Breast epithelium (tissue), 4 donors: Measurements from ENCODE around the gene FNBP1. TPM values are rescaled to one million over a fixed set of nuclear protein-coding genes. Genes with fewer than 3 reads are reported as not detected.

ENCODE experiments used
- DNase-seq, 2 donors: peaks; one replicate each; pipeline ENCODE4 v3.0.0-alpha.2; 2019; ENCODE audit warnings: low spot score in 2 of 2
- H3K27ac ChIP-seq, 2 donors: fragments of 200-600 bp; sonication (generic) in 1 of 2; one replicate each; pipeline ENCODE4 v1.5.1; 2016 to 2019; ENCODE audit warnings: mild to moderate bottlenecking in 1 of 2
- H3K27me3 ChIP-seq, 2 donors: fragments of 200-600 bp; sonication (generic) in 1 of 2; one replicate each; pipeline versions ENCODE4 v1.5.1 to v1.6.0; 2017 to 2019; ENCODE audit warnings: control low read depth in 1 of 2, mild to moderate bottlenecking in 1 of 2
- H3K36me3 ChIP-seq: fragments of 200-600 bp; one replicate; pipeline ENCODE4 v1.5.1; 2019
- H3K4me1 ChIP-seq, 2 donors: fragments of 200-600 bp; sonication (generic); one replicate each; pipeline ENCODE4 v1.5.1; 2016 to 2019; ENCODE audit warnings: control low read depth in 1 of 2
- H3K4me3 ChIP-seq, 3 donors: fragments of 200-600 bp; sonication (generic); 1 replicate in 2 of 3; 2 replicates in 1 of 3; pipeline ENCODE4 v1.5.1; 2016 to 2019; ENCODE audit warnings: mild to moderate bottlenecking in 3 of 3, moderate library complexity in 2 of 3
- H3K9me3 ChIP-seq, 2 donors: fragments of 200-600 bp; sonication (generic) in 1 of 2; one replicate each; pipeline ENCODE4 v1.5.1; 2016 to 2019; ENCODE audit warnings: control low read depth in 1 of 2
- CTCF ChIP-seq, 3 donors: fragments of 450-650 bp; IDR thresholded peaks; one replicate each; pipeline ENCODE4 v1.5.1; 2016 to 2017; ENCODE audit warnings: antibody characterized with exemption in 3 of 3, mild to moderate bottlenecking in 3 of 3, moderate library complexity in 3 of 3
- POLR2A ChIP-seq: fragments of 450-650 bp; IDR thresholded peaks from one replicate; pipeline ENCODE4 v1.6.1; 2016; ENCODE audit warnings: antibody characterized with exemption, mild to moderate bottlenecking, moderate library complexity
- POLR2AphosphoS5 ChIP-seq, 3 donors: sonication (generic); formaldehyde crosslinking; IDR thresholded peaks; one replicate each; pipeline ENCODE4 v1.6.1; 2017; ENCODE audit warnings: antibody characterized with exemption in 3 of 3
- intact Hi-C: fragments of 100-400 bp; cut with DNase I; formaldehyde crosslinking; loops from one replicate; pipeline ENCODE4 v1.15.1; 2023; ENCODE audit warnings: low total_unique reads
- total RNA-seq, 3 donors: library from RNA; depleted of rRNA; stranded (reverse); fragments of >200 nt; gene quantifications; one replicate each; pipeline ENCODE4 v1.1.0, GENCODE V29; 2016

FNBP1 gene
- total RNA-seq, 3 donors from 2014 or later: 31.3 to 49.8 (median 41.9) TPM

- H3K36me3 ChIP-seq: peaks cover 10% of the 10 kb centered on the region
- H3K4me1 ChIP-seq: peaks cover 4% of the 10 kb centered on the region in 2 donors
- H3K9me3 ChIP-seq: no peaks in the 10 kb centered on the region
- H3K27me3 ChIP-seq: no peaks in the 10 kb centered on the region
- H3K27ac ChIP-seq: no peak overlapping the region
- no peak overlapping the region for H3K4me3 ChIP-seq
- DNase-seq: no peak
- TF ChIP-seq CTCF (IDR thresholded peaks at IDR 0.05): no peak
- no peak for TF ChIP-seq POLR2AphosphoS5 (IDR thresholded peaks at IDR 0.05)
- no peak for TF ChIP-seq POLR2A
- intact Hi-C loops: no loop called here
These were observed 163.8 kb downstream of the FNBP1 start for GRCh38 chr9:129879103-129879699.

GRCh38 chr9:129878291-129878690 lies 164.7 kb downstream of the FNBP1 start:
- intact Hi-C loops: no loop called here
- Histone ChIP-seq H3K9me3 (no peaks in the 10 kb centered on the region), H3K27me3 (no peaks in the 10 kb centered on the region), H3K27ac (no peak overlapping the region), H3K36me3 (peaks cover 11% of the 10 kb centered on the region), H3K4me1 (no peaks in the 10 kb centered on the region), H3K4me3 (no peak overlapping the region)
- TF ChIP-seq CTCF (IDR thresholded peaks at IDR 0.05) (no peak), POLR2A (no peak), POLR2AphosphoS5 (IDR thresholded peaks at IDR 0.05) (no peak)
- DNase-seq: no peak

GRCh38 chr9:129876815-129877214 lies 166.2 kb downstream of the FNBP1 start:
- intact Hi-C loops: no loop called here
- Histone ChIP-seq H3K9me3 (no peaks in the 10 kb centered on the region), H3K27me3 (no peaks in the 10 kb centered on the region), H3K4me1 (no peaks in the 10 kb centered on the region), H3K27ac (no peak overlapping the region), H3K4me3 (no peak overlapping the region), H3K36me3 (peaks cover 11% of the 10 kb centered on the region)
- TF ChIP-seq POLR2AphosphoS5 (IDR thresholded peaks at IDR 0.05): no peak
- TF ChIP-seq CTCF (IDR thresholded peaks at IDR 0.05): no peak
- no peak for TF ChIP-seq POLR2A
- DNase-seq: no peak

DNA sequence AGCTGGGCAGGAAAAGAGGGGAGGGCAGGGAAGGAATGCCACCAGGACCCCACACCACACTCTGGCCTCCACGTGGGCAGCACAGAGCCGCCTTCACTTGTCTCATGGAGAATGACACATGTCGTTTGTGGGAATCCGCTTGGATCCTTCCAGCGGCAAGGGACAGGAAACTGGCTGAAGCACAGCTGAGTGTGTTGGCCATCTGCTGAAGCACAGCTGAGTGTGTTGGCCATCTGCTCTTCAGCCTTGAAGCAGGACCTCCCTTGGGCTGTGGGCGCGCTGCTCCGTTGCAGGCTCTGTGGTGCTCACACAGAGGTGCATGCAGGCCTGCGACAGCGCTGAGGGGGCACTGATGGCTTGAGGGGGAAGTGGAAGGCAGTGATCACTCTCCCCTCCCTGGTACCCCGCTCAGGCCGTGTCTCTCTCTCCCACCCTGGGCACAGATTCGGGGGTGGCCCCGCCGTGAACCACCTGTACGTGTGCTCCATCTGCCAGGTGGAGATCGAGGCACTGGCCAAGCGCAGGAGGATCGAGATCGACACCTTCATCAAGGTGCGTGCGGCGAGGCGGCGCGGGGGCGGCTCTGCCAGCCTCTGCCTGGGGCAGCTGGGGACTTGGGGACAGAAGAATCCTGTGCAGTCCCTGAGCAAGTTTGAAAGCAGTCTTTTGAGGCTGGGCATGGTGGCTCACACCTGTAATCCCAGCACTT lies 167.1 kb downstream of the FNBP1 start:
- Histone ChIP-seq H3K4me3 (no peak overlapping the region), H3K27ac (no peak overlapping the region), H3K4me1 (no peaks in the 10 kb centered on the region), H3K36me3 (peaks cover 11% of the 10 kb centered on the region), H3K9me3 (no peaks in the 10 kb centered on the region), H3K27me3 (no peaks in the 10 kb centered on the region)
- TF ChIP-seq CTCF (IDR thresholded peaks at IDR 0.05) (no peak), POLR2AphosphoS5 (IDR thresholded peaks at IDR 0.05) (no peak), POLR2A (no peak)
- intact Hi-C loops: no loop called here
- no peak for DNase-seq

DNA sequence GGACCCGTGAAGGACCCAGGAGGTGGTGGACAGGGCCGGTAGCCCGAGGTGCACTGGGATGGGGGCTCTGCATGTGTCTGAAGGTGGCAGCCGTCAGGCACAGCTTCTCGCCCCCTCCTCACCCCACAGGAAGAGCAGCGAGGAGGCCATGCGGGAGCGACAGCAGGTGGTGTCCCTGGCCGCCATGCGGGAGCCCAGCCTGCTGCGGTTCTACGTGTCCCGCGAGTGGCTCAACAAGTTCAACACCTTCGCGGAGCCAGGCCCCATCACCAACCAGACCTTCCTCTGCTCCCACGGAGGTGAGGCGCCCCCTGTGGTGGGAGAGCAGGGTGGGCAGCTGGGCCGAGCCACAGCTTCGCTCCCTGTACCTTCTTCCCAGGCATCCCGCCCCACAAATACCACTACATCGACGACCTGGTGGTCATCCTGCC lies 167.8 kb downstream of the FNBP1 start:
- intact Hi-C loops: no loop called here
- H3K36me3 ChIP-seq: peaks cover 11% of the 10 kb centered on the region
- H3K27me3 ChIP-seq: no peaks in the 10 kb centered on the region
- no peak for TF ChIP-seq POLR2A
- H3K27ac ChIP-seq: no peak overlapping the region
- no peak overlapping the region for H3K4me3 ChIP-seq
- no peaks in the 10 kb centered on the region for H3K9me3 ChIP-seq
- H3K4me1 ChIP-seq: no peaks in the 10 kb centered on the region
- no peak for DNase-seq
